Skeletal muscle cell (primary cell): ENCODE data around the gene KDM4C.
"Not testable (repeated sequence)": the region's sequence is repeated elsewhere in the genome, so short reads cannot be mapped to it uniquely, and the experiment has no call there.

Source experiments
- DNase-seq: peaks from one replicate; pipeline ENCODE4 v3.0.0-alpha.2; 2010; ENCODE audit warnings: low read depth
- H3K4me3 ChIP-seq: 2 replicates; pipeline ENCODE4 v1.5.1; 2011; ENCODE audit warnings: low read depth, mild to moderate bottlenecking, control low read depth, low read length, moderate library complexity

The KDM4C gene

DNA sequence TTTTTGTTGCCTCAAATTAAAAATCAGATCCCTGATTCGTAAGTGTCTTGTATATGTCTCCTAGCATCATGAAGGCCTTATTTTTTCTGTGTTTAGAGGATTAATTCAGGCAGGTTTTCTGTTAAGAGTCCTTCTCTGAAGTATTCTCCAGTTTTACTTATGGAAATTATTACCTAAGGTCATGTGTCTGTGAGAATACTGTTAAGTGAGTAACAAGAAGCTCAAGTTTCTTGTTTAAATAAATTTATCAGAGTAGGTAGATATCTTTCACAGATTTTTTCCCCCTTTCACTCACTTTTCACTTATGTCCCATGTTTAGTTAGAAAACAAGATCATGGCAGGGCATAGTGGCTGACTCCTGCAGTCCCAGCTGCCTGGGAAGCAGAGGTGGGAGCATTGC lies 233.6 kb downstream of the KDM4C start:
- no peak overlapping the region for H3K4me3 ChIP-seq
- no peak for DNase-seq

GRCh38 chr9:6996061-6996854 lies 238.5 kb downstream of the KDM4C start:
- H3K4me3 ChIP-seq, result no peak overlapping the region
- DNase-seq, result no peak

DNA sequence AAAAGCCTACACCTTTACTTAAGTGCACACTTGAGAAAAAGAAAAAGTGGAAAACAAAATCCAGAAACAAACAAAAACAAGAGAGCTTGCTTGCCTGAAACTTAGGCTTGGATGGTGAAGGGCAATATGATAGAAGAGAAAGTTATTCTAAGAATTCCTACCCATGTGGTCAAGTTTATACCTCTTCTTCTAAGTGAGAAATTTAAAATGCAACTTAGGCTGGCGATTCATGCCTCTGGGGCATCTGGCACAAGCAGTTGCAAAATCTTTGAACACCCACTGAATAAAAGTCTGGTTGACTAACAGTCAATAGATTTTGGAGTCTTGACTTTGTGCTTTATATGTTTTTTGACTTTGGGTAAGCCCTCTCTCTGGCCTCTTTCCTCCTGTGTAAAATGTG lies 239.6 kb downstream of the KDM4C start:
- no peak for DNase-seq
- no peak overlapping the region for H3K4me3 ChIP-seq

- no peak for DNase-seq
- H3K4me3 ChIP-seq, result no peak overlapping the region
Measured at GRCh38 chr9:6999794-7000193, 242.0 kb downstream of the KDM4C start.

- H3K4me3 ChIP-seq, result no peak overlapping the region
- DNase-seq, result no peak
Measured at GRCh38 chr9:7001571-7001970, 243.8 kb downstream of the KDM4C start.

DNA sequence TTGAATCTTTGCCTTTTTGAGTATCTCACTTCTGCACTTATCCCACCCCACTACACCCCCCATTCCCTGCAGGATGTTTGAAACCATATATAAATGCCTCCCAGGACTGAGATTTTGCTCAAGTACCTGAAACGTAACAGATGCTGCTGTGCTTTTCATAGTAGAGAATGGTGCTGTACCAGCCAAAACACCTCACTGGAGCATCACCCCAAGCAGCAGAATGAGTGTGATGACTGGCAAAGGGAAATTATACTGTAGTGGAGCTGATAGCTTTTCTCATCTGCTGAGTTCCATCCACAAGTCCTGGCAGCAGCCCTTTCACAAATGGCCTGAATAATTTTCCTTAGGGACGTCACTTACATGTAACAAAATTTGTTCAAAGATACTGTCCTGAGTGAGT lies 246.1 kb downstream of the KDM4C start:
- H3K4me3 ChIP-seq, result no peak overlapping the region
- no peak for DNase-seq

DNA sequence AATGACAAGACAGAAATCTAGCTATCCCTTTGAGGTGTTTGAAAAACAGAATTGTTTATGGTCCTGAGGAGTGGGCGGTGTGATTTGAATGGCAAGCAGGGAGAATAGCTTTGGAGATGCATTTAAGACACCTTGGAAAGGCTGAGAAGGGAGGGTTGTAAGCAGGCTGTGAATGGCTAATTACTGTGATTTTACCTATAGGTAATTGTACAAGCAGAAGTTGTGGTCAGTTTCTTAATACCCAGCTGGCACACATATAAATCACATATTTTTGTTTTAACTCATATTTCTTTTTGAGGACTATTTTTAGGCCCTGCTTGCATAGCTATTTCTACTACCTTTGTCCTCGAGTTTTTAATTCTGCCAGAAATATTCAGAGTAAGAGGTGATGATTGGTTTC lies 248.6 kb downstream of the KDM4C start:
- DNase-seq, result no peak
- no peak overlapping the region for H3K4me3 ChIP-seq

DNA sequence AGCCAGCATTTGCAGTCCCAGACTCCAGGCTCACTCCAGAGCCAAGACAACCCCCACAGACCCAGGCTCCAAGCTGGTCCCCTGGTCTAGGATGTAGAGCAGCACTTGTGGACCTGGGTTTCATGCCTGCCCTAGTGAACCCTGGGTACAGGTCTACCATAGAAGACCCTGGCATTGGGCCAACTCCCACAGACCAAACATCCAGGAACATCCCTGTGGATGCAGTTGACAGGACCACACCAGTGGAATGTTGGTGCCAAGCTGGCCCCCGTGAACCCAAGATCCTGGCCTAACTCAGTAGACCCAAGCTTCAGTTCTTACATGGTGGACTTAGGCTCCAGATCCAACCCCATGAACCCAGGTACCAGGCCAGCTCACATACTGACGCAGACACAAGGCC lies 250.6 kb downstream of the KDM4C start:
- no peak overlapping the region for H3K4me3 ChIP-seq
- DNase-seq, result no peak

GRCh38 chr9:7009065-7009464 lies 251.3 kb downstream of the KDM4C start:
- DNase-seq, result no peak
- no peak overlapping the region for H3K4me3 ChIP-seq

GRCh38 chr9:7011395-7012067 lies 253.8 kb downstream of the KDM4C start:
- no peak overlapping the region for H3K4me3 ChIP-seq
- DNase-seq, result no peak

DNA sequence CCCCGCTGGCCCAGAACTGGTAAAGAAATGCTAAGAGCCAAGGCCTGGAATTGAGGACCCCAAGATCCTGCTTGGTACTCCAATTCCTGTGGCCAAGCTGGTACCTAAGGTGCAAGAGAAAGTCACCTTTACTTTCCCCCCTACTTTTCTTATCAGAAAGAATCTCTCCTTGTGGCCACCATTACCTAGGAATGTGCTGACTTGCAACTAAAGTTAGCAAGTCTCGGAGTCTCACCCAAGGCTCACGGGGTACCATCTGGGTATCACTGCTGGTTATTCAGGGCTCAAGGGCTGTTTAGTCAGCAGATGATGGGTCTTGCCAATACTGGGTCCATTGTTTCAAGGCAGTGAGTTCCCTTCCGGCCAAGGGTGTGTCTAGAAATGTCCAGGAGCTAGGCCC lies 270.2 kb downstream of the KDM4C start:
- no peak overlapping the region for H3K4me3 ChIP-seq
- DNase-seq, result no peak

DNA sequence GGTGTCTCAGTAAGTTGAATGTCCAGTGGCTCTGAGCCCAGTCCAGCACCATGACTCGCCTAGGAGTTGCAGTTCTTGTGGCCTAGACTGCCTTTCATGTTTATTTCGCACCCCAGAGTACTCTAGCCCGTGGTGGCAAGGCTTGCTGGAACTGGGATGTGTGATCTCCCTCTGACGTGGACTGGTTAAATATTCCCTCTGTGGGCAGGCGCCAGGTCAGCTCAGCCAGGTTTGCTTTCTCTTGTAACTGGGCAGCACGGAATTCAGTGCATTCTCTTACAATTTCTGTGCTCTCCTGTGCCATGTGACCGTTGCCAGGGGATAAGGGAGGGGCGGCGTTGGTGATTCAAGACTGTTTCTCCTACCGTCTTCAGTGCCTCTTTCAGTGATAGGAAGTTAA lies 270.8 kb downstream of the KDM4C start:
- DNase-seq, result no peak
- no peak overlapping the region for H3K4me3 ChIP-seq

DNA sequence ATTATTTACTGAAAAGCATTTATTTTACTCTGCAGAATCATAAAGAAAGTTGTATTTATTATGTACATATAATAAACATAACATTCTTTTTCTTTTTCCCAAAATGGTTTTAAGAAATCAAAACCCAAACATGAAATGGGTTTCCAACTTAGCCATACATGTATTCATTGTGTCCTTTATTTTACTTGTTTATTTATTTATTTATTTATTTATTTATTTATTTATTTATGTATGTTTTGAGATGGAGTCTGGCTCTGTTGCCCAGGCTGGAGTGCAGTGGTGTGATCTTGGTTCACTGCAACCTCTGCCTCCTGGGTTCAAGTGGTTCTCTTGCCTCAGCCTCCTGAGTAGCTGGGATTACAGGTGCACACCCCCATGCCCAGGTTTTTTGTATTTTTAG lies 273.2 kb downstream of the KDM4C start:
- not testable (repeated sequence) for H3K4me3 ChIP-seq, DNase-seq

DNA sequence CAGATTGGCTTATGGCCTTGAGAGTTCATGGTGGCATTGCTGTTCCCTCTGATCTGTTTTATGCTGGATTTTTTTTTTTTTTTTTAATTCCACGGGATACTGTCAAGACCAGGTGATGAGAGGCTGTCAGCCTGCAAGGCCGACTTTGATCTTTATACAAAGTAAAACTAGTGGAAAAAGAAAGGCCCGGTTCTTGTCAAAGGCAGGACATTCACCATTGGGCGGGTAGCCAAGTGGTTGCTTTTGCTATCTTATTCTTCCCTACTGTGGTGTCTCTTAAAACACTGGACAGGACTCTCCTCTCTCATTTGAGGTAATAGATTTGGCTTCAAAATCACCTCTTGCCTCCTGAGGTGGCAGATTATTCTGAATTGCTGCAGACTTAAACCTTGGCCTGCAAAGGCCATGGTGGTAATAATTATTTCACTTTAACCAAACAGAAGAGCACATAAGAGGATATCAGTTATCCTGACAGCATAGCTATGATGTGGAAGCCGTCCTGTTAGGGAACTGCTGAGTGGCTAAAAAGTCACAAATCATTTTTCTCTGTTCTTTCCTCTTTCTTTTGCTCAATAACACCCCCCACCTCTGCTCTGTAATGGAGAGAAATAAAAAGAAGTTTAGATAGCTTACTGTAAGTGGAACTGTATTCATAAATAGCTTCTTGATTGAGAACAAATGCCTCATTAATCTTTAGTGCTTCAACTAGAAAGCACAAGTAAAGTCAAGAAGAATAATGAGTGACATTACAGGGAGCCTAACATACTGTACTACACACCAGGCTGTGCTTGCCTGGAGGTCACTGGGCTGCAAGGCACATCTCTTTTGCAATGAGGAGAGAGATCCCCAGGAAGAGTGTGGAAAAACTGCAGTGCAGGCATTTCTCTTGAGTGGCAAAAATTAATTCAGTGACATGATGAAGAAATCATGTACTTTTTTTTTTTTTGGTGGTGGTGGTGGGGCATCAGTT lies 275.6 kb downstream of the KDM4C start:
- no peak overlapping the region for H3K4me3 ChIP-seq
- DNase-seq, result no peak

- H3K4me3 ChIP-seq, result no peak overlapping the region
- no peak for DNase-seq
Measured at GRCh38 chr9:7037176-7037575, 279.4 kb downstream of the KDM4C start.

GRCh38 chr9:7042124-7042523 lies 284.4 kb downstream of the KDM4C start:
- no peak for DNase-seq
- H3K4me3 ChIP-seq, result no peak overlapping the region

DNA sequence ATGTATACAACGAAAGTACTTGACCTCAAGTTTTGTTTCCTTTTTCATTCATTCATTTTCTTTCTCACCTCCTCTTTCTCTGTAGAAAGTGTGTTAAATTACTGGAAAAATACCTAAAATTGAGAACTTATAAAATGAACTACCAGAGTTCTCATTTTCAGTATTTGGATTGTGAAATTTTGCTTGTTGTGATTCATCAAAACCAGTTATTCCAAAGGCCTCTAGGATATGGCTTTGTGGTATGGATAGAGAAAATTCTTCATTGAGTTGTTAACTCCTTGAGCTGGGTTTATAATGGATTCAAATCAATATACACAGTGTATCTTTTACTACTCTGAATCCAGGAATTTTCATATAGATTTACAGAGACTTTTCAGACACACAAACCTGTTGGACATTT lies 287.6 kb downstream of the KDM4C start:
- DNase-seq, result peak; percentile 4
- H3K4me3 ChIP-seq, result no peak overlapping the region

DNA sequence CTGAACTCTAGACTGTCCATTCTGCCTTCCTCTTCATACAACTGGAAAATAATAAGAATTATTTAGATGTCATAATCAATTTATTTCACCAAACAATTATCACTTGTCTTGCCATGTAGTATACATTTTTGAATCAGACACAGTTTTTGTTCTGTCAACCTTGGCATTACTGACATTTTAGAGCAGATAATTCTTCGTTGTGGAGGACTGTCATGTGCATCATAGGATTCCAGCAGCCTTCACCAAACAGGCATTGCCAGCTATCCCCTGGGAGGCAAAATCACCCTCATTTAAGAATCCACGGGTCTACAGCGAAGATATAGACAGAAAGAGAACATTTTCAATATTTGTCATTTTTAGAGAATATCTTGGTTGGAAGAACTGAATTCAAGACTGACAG lies 293.9 kb downstream of the KDM4C start:
- no peak overlapping the region for H3K4me3 ChIP-seq
- no peak for DNase-seq

DNA sequence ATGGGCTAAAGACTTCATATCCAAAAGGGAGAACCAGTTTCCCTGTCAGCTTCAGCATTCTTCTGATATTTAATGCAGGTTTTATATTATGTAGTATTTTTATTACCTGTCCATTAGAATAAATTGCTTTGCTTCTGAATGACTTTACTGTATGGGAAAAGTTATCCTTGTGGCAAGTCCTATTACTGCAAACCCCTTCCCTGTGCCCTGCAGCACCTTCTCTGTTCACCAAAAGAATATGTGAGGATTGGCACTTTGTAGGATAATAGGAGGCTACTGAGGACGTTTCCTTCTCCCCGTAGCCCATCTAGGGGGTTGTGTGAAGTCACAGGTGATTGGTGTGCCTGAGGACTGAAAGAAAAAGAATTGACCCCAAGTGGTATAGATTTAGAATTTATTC lies 296.1 kb downstream of the KDM4C start:
- no peak overlapping the region for H3K4me3 ChIP-seq
- DNase-seq, result no peak
